Measurements from ENCODE around the gene DNAJC1.
"Not testable (repeated sequence)": the region's sequence is repeated elsewhere in the genome, so short reads cannot be mapped to it uniquely, and the experiment has no call there.

The DNAJC1 gene, protein sequence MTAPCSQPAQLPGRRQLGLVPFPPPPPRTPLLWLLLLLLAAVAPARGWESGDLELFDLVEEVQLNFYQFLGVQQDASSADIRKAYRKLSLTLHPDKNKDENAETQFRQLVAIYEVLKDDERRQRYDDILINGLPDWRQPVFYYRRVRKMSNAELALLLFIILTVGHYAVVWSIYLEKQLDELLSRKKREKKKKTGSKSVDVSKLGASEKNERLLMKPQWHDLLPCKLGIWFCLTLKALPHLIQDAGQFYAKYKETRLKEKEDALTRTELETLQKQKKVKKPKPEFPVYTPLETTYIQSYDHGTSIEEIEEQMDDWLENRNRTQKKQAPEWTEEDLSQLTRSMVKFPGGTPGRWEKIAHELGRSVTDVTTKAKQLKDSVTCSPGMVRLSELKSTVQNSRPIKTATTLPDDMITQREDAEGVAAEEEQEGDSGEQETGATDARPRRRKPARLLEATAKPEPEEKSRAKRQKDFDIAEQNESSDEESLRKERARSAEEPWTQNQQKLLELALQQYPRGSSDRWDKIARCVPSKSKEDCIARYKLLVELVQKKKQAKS

DNA sequence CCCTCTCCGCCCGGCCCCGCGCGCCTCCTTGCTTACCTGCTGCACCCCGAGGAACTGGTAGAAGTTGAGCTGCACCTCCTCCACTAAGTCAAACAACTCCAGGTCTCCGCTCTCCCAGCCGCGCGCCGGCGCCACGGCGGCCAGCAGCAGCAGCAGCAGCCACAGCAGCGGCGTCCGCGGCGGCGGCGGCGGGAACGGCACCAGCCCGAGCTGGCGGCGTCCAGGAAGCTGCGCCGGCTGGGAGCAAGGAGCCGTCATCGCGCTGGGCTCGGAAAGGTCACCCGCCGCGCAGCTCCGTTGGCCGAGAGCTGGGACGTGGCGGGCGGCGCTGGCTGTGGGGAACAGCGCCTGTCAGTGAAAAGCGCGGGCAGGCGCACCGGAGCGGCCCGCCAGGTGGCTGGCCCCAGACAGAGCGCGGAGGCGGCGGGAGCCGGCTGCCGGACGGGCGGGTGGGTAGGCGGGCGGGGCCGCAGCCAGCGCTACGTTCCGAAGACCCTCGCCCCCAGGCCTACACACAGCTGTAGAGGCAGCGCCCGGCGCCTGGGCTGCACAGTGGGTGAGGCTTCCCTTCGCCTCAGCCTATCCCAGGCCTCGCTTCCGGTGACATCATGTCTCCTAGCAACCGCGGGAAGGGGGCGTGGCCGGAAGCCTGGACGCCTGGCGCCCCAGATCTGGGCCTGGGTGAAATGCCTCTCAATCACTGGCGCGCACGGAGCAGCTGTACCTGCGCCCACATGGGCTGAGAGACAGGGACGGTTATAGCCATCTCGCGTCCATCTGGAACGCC is at the start of gene DNAJC1:
Gene DNAJC1, minus strand, starts transcription at position 554 of the 787 bp plus-strand sequence. Its CDS starts 296 bp downstream, at position 258.
- peak; percentile 100 for DNase-seq

DNA sequence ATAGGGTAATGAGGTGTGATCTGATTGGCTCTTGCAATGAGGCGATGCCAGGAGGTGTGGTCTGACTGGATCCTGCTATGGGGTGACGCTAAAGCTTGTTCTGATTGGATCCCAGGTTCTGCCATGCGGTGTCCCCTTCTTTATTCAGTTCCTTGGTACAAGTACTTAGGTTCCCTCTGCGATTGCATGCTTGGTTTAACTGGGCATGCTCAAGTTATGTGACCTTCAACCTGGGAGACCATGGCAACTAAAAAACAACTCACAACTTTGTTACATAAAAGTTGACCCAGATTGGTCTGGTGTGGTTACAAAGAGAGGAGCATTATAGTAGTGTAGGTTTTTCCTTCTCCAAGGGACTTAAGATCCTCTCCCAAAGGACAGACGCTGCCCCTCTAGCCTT is 49.5 kb upstream of the DNAJC1 start:
- DNase-seq, result no peak

DNA sequence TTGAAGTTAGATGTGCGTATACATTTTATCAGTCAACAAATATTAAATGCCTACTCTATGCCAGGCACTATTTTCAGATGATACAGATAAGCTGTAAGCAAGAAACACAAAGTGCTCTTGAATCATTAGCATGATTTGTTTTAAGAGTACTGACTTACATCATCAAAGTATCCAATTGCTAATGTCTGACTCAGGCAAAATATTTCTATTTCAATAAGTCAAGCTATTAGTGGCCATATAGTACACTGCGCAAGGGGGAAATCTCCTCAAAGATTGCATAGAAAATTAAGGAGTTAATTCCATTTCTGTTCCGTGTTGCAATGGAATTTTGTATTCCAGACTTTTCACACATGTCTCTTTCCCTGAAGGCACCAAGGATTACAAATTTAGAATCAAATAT is 46.1 kb upstream of the DNAJC1 start:
- no peak for DNase-seq

DNA sequence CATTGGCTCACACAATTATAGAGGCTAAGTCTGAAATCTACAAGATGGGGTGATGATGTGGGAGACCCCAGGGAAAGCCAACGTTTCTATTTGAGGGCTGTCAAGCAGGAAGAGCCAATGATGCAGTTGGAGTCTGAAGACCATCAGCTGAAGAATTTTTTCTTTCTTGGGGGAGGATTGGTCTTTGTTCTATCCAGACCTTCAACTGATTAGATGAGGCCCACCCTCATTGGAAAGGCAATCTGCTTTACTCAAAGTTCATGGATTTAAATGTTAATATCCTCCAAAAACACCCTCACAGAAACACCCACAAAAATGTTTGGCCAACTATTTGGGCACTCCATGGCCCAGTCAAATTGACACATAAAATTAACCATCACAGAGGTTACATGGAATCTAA is 44.3 kb upstream of the DNAJC1 start:
- no peak for DNase-seq

DNA sequence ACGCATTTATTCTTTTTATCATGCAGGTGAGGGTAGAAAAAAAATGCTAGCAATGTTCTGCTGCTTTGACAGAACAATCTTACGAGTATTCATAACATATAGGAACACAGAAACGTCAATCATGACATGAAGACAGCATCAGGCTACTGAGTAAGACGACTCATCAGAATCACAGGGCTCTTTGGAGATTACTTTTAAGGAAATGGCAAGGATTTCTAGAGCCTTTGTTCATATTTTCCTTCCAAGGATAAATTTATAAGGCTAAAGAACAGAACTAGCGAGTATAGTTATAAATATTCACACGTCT is 39.8 kb upstream of the DNAJC1 start:
- DNase-seq, result no peak

DNA sequence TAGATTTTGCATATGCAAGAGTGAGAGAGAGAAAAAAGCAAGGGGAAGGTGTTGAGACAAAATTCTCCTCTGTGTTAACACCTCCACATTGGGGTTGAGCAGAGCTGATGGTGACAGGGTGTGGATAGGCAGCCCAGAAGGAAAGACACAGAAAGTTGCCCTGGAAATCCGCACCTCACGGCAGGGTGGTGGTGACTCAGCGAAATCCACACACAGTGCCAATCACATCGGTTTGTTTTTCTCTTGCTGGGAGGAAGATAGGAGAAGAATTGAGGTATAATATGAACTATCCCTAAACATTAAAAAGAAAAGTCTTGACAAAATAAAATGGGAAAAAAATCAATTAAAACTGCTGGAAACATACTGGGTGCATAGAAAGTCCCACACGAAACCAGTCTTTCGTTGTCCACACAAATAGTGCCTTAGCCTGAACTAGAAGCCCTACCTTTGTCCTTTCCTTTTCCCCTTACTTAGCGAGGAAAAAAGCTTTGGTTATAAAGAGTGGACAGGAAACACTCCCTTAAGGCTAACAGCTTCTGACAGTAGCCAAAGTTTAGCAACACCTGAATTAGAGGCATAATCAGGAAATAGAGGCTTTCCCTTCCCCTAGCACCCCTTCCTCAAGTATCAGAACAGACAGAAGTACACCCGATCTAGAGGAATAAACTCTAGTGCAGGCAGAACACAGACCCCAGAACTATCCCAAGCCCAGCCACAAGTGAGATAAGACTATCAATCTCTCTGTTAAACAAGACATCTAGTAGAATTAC is 39.2 kb upstream of the DNAJC1 start:
- DNase-seq, result no peak

DNA sequence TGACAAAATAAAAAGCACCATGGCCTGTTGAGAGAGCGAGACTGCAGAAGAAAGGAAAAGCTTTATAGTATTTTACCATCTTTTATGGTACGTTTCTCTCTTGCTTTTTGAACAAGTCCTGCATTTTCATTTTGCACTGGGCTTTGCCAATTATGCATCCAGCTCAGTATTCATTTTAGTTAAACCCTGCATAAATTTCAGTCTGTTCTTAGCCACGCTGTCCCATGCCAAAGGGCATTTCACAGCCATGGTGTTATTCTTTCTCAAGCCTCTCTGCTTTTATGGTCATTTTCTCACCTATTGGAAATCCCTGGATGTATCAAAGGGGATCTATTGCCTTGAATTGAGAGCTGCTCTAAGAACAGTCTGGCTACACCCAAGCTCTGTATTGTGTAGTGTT is 30.8 kb upstream of the DNAJC1 start:
- DNase-seq, result no peak

DNA sequence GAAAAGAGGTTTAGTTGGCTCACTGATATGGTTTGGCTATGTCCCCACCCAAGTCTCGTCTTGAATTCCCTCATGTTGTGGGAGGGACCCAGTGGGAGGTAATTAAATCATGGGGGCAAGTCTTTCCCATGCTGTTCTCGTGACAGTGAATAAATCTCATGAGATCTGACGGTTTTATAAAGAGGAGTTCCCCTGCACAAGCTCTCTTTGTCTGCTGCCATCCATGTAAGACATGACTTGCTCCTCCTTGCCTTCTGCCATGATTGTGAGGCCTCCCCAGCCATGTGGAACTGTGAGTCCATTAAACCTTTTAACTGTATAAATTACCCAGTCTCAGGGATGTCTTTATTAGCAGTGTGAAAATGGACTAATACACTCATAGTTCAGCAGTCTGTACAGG is 28.7 kb upstream of the DNAJC1 start:
- DNase-seq, result not testable (repeated sequence)

DNA sequence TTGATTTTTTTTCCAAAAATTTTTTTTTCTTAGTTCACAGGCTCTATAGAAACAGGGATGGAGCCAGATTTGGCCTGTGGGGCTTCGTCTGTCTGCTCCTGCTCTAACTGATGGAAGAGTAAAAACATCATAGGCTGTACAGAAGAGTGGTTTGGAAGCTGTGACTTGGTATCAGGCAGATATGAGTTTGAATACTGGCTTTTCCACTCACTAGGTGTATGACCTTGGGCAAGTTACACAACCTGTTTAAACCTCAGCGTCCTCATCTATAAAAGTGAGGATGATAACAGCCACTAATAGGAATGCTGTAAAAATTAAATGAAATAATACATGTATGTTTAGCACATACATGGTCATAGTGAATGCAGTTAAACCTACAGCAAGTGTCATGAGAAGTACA is 26.9 kb upstream of the DNAJC1 start:
- no peak for DNase-seq

DNA sequence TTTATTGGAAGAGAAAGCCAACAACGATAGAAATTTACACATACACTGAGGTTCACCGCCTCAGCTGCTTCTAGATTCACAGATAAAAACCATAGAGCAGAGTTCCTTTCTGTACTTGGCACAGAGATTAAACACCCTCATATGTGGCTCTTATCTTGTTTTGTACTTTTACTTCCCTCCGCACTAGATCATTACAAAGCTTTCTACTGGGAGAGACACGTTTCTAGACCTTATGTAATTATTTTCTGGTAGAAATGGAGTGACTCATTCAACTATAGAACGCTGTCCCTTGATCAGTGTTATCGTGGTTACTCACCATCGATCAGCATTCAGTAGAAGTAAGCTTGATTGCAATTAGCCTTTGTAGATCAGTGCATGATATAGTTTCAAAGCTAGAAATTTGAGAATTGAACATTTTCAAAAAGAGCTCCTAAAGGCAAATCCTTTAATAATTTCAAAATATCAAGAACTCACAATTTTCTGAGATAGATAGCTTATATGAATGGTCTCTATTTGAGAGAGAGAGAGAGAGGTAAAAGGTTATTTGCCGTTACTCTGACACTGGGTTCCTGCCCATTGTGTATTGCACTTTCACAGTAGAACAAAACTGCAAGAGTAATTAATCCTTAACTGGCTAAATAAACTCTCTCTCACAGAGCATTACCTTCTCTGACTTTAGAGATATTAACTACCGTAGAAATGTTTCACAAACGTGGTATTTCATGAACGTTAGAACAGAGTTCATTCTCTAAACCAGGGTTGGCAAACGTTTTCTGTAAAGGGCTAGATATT is 26.1 kb upstream of the DNAJC1 start:
- DNase-seq, result no peak

DNA sequence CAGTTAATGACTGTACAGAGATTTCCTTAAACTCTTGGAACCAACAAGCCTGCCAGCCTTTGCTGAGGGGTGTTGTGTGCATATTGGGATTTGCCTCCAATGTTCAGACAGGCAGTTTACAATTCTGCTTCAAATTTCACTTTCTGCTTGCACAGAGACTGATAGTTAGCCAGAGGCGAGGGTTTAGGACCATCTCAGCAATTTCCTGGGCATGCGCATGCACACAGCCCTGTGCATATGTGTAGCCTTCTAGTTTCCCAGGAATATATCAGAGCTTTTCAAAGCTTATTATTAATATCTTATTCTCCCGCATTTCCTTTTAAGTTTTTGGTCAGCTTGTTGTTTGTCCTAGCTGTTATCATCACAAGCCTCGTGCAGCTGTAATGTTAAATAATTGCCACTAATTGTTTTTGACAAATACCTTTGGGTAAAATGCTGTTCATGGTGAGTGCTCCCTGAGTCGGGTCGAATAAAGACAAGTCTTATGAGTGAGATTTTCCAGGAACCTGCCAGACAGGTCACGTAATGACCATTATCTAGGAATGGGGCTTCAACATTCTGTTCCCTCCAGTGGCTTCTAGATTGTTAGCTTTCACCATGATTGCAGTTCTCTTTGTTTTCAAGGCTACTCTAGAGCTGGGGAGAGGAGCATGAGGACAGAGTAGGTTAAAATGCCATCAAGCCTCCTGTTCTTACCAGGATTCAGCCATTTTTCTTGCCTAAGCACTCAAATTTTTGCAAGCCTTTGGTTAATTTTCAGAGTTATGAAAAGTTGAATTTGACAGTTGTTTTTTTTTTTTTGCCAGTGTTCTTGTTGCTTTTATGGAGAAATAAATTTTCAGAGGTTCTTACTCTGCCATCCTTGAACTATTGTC is 24.1 kb upstream of the DNAJC1 start:
- DNase-seq, result no peak

DNA sequence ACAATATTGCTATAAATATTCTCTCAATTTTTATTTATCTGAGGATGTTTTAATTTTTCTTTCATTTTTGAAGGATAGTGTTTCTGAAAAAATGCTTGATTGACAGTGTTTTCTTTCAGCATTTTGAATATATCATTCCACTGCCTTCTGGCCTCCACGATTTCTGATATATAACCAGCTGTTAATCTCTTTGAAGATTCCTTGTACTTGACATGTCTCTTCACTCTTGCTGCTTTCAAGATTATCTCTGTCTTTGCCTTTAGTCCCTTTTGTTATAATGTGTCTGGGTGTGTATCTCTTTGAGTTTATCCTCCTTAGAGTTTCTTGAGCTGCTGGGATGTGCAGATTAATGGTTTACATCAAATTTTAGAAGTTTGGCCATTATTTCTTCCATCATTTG is 22.8 kb upstream of the DNAJC1 start:
- no peak for DNase-seq

DNA sequence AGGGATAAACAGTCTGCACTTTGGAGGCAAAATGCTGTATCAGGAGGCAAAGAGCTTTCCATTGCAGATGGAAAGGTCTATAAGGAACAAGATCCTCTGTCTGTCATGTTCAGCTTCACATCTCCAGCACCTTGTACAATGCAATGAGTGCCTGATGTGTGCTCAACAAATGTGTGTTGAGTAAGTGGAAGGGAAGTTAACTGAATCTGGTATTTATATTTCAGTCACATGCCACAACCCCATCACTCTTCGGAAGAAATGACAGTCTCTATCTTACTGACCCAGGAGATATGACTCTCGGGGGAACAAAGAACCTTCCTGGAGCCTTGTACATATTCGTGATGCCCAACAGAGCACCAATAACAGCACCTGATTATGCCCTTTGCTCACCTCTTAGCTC is 20.0 kb upstream of the DNAJC1 start:
- no peak for DNase-seq

DNA sequence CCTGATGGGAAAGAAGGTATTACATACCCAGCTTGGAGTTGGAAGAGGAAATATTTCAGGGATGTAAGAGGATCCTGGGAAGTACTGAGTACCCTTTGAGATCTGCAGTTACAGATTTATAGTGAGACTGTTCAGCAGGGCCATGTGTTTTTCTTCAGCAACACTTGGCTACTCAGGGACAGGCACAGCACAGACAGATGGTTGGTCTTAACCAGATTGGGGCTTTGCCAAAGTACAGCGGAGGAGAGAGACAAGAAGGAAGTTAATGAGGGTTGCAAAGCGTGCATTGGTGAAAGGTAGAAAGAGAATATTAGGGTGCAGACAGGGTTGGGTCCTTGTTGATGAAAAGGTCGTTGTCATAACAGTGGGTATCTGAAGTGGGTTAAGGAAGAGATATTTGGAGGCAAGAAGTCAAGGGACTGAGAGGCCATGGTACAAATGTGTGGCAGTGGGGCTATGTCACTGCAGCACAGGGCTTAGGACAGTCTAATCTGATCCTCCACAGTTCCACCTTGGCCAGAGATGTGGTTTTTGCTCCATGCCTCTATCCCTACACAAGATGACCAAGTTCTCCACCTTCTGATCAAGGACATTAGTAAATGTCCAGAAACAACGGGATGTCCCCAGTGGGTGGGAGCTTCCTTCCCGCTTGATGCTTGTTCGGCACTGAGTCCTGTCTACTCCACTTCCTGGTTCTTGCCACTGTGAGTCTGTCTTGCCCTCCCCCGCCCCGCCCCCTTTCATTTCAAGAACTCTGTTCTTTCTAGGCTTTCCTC is 18.9 kb upstream of the DNAJC1 start:
- peak; percentile 43 for DNase-seq

DNA sequence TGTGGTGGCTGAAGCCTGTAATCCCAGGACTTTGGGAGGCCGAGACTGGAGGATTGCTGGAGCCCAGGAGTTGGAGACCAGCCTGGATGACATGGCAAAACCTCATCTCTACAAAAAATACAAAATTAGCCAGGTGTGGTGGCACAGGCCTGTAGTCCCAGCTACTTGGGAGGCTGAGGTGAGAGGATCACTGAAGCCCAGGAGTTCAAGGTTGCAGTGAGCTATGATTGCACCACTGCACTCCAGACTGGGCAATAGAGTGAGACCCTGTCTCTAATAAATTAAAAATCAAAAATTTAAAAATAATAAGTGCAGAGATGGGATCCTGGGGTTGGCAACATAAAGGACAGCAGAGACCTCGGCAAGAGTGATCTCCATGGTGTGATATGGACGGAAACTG is 17.6 kb upstream of the DNAJC1 start:
- not testable (repeated sequence) for DNase-seq

DNA sequence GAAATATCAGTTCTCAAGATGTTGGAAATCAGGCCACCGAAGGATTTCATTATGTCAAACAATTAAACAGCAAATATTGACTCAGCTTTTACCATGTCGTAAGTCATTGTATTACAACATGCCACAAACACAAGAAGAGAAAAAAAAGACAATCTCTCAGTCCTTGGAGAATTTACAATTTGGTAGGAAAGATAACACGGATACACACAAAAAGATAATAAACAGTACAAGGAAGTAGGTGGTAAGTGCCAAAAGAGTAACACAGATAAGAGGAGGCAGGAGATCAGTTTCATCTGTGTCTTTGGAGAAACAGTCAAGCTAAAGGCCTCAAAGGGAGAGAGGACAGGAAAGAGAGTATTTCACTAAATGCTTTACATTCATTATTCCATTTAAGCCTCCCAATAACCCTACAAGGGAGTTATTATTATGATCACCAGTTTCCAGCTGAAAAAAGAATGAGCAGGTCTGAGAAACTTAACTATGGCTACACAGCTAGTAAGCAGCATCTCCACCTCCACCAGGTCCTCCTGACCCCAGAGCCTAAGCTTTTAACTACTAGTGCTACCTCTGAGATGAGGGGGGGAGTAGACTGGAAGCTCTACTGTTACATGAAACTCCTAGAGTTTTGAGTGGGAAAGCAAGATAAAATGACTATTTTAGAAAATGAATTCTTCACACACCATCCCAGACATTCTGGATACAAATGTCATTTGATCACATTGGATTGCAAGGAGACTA is 13.9 kb upstream of the DNAJC1 start:
- no peak for DNase-seq

DNA sequence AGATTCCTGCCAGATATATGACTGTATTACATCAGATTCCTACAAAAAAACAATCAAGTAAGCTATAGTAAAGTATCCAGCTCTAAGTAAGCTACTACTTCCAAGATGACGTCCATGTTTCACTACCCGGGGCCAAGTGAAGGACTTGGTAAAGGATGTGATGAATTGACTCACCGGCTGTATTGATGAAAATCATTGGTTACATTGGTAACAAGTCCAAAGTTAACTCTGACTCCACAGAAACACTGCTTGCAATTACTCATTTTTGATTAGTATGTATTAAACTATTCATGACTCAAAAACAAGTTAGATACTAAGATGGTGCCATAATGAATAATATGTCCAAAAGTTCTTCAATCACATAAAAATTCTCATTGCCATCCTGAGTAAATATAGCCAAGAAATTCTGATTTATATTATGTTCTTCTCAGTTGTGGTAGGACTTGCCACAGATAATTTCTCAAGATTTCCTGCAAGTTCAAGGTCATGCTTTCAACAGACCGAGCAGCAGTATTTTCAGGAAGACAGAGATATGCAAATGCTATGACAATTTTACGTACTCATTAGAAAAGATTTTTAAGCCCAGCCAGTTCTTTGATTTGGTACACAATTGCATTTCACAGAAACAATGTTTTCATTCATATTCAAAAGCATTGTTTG is 12.6 kb upstream of the DNAJC1 start:
- no peak for DNase-seq

DNA sequence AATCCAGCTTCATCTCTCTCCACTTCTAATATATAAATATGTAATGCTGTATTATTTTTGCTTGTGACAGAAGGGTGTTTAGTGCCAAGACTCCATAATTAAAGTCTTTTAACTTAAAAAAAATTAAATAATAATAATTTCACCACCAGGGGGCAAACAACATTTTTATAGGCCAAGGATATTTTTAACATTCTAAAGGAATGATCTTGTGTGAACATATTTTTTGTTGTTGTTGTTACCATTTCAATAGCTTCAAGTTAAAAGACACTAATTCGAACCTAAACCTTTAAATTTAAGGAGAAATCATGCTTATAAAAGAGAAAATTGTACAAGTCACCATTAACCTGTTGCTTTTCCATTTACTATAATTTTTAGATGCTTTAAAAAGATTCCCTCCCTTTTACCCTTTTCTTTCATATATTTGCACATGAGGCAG is 7.5 kb upstream of the DNAJC1 start:
- DNase-seq, result no peak

DNA sequence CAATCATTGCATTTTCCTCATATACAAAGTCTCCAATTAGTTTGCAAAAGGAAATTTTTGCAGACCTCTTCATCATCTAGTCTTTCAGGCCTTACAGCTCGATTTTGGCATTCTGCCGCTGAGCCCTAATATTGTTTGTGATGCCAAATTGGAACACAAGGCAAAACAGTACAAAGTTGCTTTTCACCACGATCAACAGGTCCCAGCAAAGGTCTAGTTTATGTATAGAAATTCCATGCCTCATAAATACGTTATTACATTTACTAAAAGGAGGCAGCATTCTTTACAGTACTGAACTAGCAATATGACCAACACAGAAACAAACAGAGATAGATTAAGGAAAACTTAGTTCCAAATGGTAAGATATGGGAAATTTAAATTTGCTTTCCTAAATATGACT is 7.0 kb upstream of the DNAJC1 start:
- no peak for DNase-seq

All from stimulated activated CD8-positive, alpha-beta memory T cell treated with anti-CD3 and anti-CD28 coated beads, Interleukin-4, amount 100 ng/mL, for 48 hours (primary cell).